H9 (cell line): Measurements from ENCODE around the gene SH3TC1. TPM values are rescaled to one million over a fixed set of nuclear protein-coding genes. Genes with fewer than 3 reads are reported as not detected.

Experiments used
- DNase-seq: peaks from one replicate; pipeline ENCODE4 v3.0.0-alpha.2; 2017
- H2AFZ ChIP-seq: one replicate; pipeline ENCODE4 v1.6.1; 2013; ENCODE audit warnings: mild to moderate bottlenecking, low read length, control low read depth, moderate library complexity
- H2AK5ac ChIP-seq: 2 replicates; pipeline ENCODE4 v1.6.1; 2013; ENCODE audit warnings: low read length, control low read depth, mixed read lengths; ENCODE audit not compliant: insufficient read length
- H2BK120ac ChIP-seq: one replicate; pipeline ENCODE4 v1.6.1; 2013; ENCODE audit warnings: low read depth, mild to moderate bottlenecking, low read length, control low read depth, inconsistent platforms; ENCODE audit not compliant: poor library complexity, severe bottlenecking
- H2BK12ac ChIP-seq: 2 replicates; pipeline ENCODE4 v1.6.1; 2013; ENCODE audit warnings: low read length, control low read depth, mixed read lengths, low read depth; ENCODE audit not compliant: insufficient read length
- H2BK15ac ChIP-seq: 2 replicates; pipeline ENCODE4 v1.6.1; 2013; ENCODE audit warnings: low read depth, low read length, control low read depth
- H2BK20ac ChIP-seq: one replicate; pipeline ENCODE4 v1.6.1; 2013; ENCODE audit warnings: low read depth, mild to moderate bottlenecking, low read length, control low read depth, inconsistent platforms; ENCODE audit not compliant: poor library complexity, severe bottlenecking
- H2BK5ac ChIP-seq: 2 replicates; pipeline ENCODE4 v1.6.1; 2013; ENCODE audit warnings: low read length, control low read depth, mixed read lengths; ENCODE audit not compliant: insufficient read length
- H3K14ac ChIP-seq: 2 replicates; pipeline ENCODE4 v1.6.1; 2013; ENCODE audit warnings: low read length, control low read depth; ENCODE audit not compliant: insufficient read depth
- H3K18ac ChIP-seq: 2 replicates; pipeline ENCODE4 v1.6.1; 2013; ENCODE audit warnings: low read depth, mild to moderate bottlenecking, mixed read lengths, low read length, control low read depth; ENCODE audit not compliant: insufficient read length
- H3K23ac ChIP-seq: 2 replicates; pipeline ENCODE4 v1.6.1; 2013; ENCODE audit warnings: low read length, control low read depth, mixed read lengths, low read depth; ENCODE audit not compliant: insufficient read length
- H3K23me2 ChIP-seq: 2 replicates; pipeline ENCODE4 v1.6.1; 2013; ENCODE audit warnings: low read depth, mild to moderate bottlenecking, mixed read lengths, low read length, control low read depth; ENCODE audit not compliant: insufficient read length, poor library complexity, severe bottlenecking
- H3K27ac ChIP-seq: 2 replicates; pipeline ENCODE4 v1.5.1; 2013; ENCODE audit warnings: low read length, control low read depth, mixed read lengths, low read depth; ENCODE audit not compliant: insufficient read length
- H3K27me3 ChIP-seq: 2 replicates; pipeline ENCODE4 v1.6.1; 2013; ENCODE audit warnings: low read length, control low read depth, inconsistent platforms; ENCODE audit not compliant: insufficient read depth
- H3K4ac ChIP-seq: 2 replicates; pipeline ENCODE4 v1.6.1; 2013; ENCODE audit warnings: low read depth, mild to moderate bottlenecking, control low read depth, inconsistent platforms, low read length, moderate library complexity
- H3K4me1 ChIP-seq: 2 replicates; pipeline ENCODE4 v1.6.1; 2013; ENCODE audit warnings: low read length, control low read depth, inconsistent platforms; ENCODE audit not compliant: insufficient read depth
- H3K4me2 ChIP-seq: 2 replicates; pipeline ENCODE4 v1.6.1; 2013; ENCODE audit warnings: low read length, control low read depth, mixed read lengths; ENCODE audit not compliant: insufficient read length, insufficient read depth
- H3K56ac ChIP-seq: 2 replicates; pipeline ENCODE4 v1.6.1; 2013; ENCODE audit warnings: low read depth, mild to moderate bottlenecking, mixed read lengths, low read length, control low read depth; ENCODE audit not compliant: insufficient read length
- H3K79me1 ChIP-seq: 2 replicates; pipeline ENCODE4 v1.6.1; 2013; ENCODE audit warnings: low read depth, mild to moderate bottlenecking, moderate library complexity, low read length, control low read depth, inconsistent platforms; ENCODE audit not compliant: insufficient read depth, poor library complexity, severe bottlenecking
- H3K79me2 ChIP-seq: 2 replicates; pipeline ENCODE4 v1.6.1; 2013; ENCODE audit warnings: low read length, control low read depth, inconsistent platforms; ENCODE audit not compliant: insufficient read depth
- H3K9ac ChIP-seq: 2 replicates; pipeline ENCODE4 v1.6.1; 2013; ENCODE audit warnings: low read length, control low read depth, mixed read lengths; ENCODE audit not compliant: insufficient read length; ENCODE audit errors: extremely low read depth
- H3K9me3 ChIP-seq: one replicate; pipeline ENCODE4 v1.6.1; 2013; ENCODE audit warnings: low read depth, low read length, inconsistent platforms; ENCODE audit not compliant: control insufficient read depth
- H3T11ph ChIP-seq: one replicate; pipeline ENCODE4 v1.6.1; 2013; ENCODE audit warnings: mild to moderate bottlenecking, low read length, control low read depth, inconsistent platforms
- H4K20me1 ChIP-seq: one replicate; pipeline ENCODE4 v1.6.1; 2013; ENCODE audit not compliant: control insufficient read depth, insufficient read length, insufficient read depth
- H4K5ac ChIP-seq: 2 replicates; pipeline ENCODE4 v1.6.1; 2013; ENCODE audit warnings: low read depth, mild to moderate bottlenecking, mixed read lengths, low read length, control low read depth; ENCODE audit not compliant: insufficient read length
- H4K8ac ChIP-seq: replicated peaks from 2 replicates; pipeline ENCODE4 v1.6.1; 2013; ENCODE audit warnings: low read length, control low read depth, mixed read lengths, low read depth; ENCODE audit not compliant: insufficient read length
- H4K91ac ChIP-seq: 2 replicates; pipeline ENCODE4 v1.6.1; 2013; ENCODE audit warnings: low read depth, mild to moderate bottlenecking, moderate library complexity, mixed read lengths, low read length, control low read depth; ENCODE audit not compliant: insufficient read length
- H3K27ac Mint-ChIP-seq, 3 experiments: 2 replicates in 2 of 3; 3 replicates in 1 of 3; pipeline ENCODE4 v1.8.0; 2020 to 2021; ENCODE audit warnings: mixed read lengths in 3 of 3, mild to moderate bottlenecking in 1 of 3, moderate library complexity in 1 of 3
- H3K27me3 Mint-ChIP-seq: 2 replicates; pipeline ENCODE4 v1.8.0; 2021; ENCODE audit warnings: low read depth, mild to moderate bottlenecking, moderate library complexity, mixed read lengths
- H3K36me3 Mint-ChIP-seq, 3 experiments: 2 replicates in 2 of 3; 3 replicates in 1 of 3; pipeline ENCODE4 v1.8.0; 2020 to 2021; ENCODE audit warnings: low read depth in 3 of 3, mixed read lengths in 3 of 3; ENCODE audit not compliant: insufficient read depth in 1 of 3
- H3K4me1 Mint-ChIP-seq, 2 experiments: 2 replicates each; pipeline ENCODE4 v1.8.0; 2020; ENCODE audit warnings: mixed read lengths in 2 of 2
- H3K4me3 Mint-ChIP-seq, 2 experiments: 2 replicates in 1 of 2; 3 replicates in 1 of 2; pipeline ENCODE4 v1.8.0; 2020 to 2021; ENCODE audit warnings: mild to moderate bottlenecking in 2 of 2, mixed read lengths in 2 of 2, moderate library complexity in 1 of 2
- H3K9me3 Mint-ChIP-seq, 2 experiments: 2 replicates in 1 of 2; 3 replicates in 1 of 2; pipeline ENCODE4 v1.8.0; 2020; ENCODE audit warnings: mild to moderate bottlenecking in 2 of 2, mixed read lengths in 2 of 2, moderate library complexity in 1 of 2
- WGBS: extraction: QIAGEN DNeasy Blood & Tissue Kit; methylation state at CpG from one replicate; pipeline ENCODE4 v1.1.7; 2013; ENCODE audit warnings: missing lambda C conversion rate, low lambda C conversion rate, mixed read lengths; ENCODE audit not compliant: insufficient read length; ENCODE audit errors: extremely low coverage; 5-methylcytosine and 5-hydroxymethylcytosine counted together
- total RNA-seq: library from RNA; stranded (reverse); gene quantifications from 2 replicates; pipeline ENCODE4 v1.2.1, GENCODE V29; 2021
- TF ChIP-seq, protein P1 (sequence below): fragments of 200-600 bp; sonication (generic); conservative IDR thresholded peaks from 3 replicates; pipeline ENCODE4 v1.8.0; 2021; ENCODE audit warnings: antibody characterized with exemption, mild to moderate bottlenecking

SH3TC1 gene
- total RNA-seq, 1 experiment from 2014 or later = 0.74 TPM

- Histone ChIP-seq H3K18ac (no peak overlapping the region), H3K14ac (no peak overlapping the region), H2BK120ac (no peak overlapping the region), H2BK5ac (no peak overlapping the region), H2AFZ (no peak overlapping the region), H2BK20ac (no peak overlapping the region), H3K27ac (no peak overlapping the region), H3K4ac (no peak overlapping the region), H4K20me1 (no peaks in the 10 kb centered on the region), H4K5ac (no peak overlapping the region), H3K79me2 (no peaks in the 10 kb centered on the region), H3K4me2 (no peak overlapping the region), H4K8ac (no peak overlapping the region), H3K9ac (no peak overlapping the region), H2BK15ac (no peak overlapping the region), H3T11ph (no peak overlapping the region), H2BK12ac (no peak overlapping the region), H3K79me1 (no peaks in the 10 kb centered on the region), H3K23me2 (no peaks in the 10 kb centered on the region), H3K9me3 (peaks cover 5% of the 10 kb centered on the region), H3K23ac (no peak overlapping the region), H3K27me3 (no peaks in the 10 kb centered on the region), H4K91ac (no peak overlapping the region), H2AK5ac (no peak overlapping the region), H3K56ac (no peak overlapping the region), H3K4me1 (no peaks in the 10 kb centered on the region)
- no peak overlapping the region for H3K27ac Mint-ChIP-seq
- H3K27me3 Mint-ChIP-seq = peaks cover 20% of the 10 kb centered on the region
- no peaks in the 10 kb centered on the region for H3K4me1 Mint-ChIP-seq
- H3K36me3 Mint-ChIP-seq = peaks cover 0 to 5% (median 4%) of the 10 kb centered on the region in 3 experiments; a peak in 2 of 7 replicates
- H3K9me3 Mint-ChIP-seq = peaks cover 13 to 17% of the 10 kb centered on the region in 2 experiments
- TF ChIP-seq, protein P1, sequence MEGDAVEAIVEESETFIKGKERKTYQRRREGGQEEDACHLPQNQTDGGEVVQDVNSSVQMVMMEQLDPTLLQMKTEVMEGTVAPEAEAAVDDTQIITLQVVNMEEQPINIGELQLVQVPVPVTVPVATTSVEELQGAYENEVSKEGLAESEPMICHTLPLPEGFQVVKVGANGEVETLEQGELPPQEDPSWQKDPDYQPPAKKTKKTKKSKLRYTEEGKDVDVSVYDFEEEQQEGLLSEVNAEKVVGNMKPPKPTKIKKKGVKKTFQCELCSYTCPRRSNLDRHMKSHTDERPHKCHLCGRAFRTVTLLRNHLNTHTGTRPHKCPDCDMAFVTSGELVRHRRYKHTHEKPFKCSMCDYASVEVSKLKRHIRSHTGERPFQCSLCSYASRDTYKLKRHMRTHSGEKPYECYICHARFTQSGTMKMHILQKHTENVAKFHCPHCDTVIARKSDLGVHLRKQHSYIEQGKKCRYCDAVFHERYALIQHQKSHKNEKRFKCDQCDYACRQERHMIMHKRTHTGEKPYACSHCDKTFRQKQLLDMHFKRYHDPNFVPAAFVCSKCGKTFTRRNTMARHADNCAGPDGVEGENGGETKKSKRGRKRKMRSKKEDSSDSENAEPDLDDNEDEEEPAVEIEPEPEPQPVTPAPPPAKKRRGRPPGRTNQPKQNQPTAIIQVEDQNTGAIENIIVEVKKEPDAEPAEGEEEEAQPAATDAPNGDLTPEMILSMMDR = peak; percentile 75
- no CpG with 5 or more reads among the region's 1 CpG for whole genome bisulfite sequencing
- DNase-seq = no peak
- no peak overlapping the region for H3K4me3 Mint-ChIP-seq
Measured at GRCh38 chr4:8168232-8168631, 30.9 kb upstream of the SH3TC1 start.
